Lower leg skin (tissue), 4 donors: Measurements from ENCODE around the gene HOXC9. TPM values are rescaled to one million over a fixed set of nuclear protein-coding genes. Genes with fewer than 3 reads are reported as not detected.

Experiments
- DNase-seq, 2 donors: peaks; one replicate each; pipeline ENCODE4 v3.0.0-alpha.2; 2019; ENCODE audit warnings: low spot score in 2 of 2
- H3K4me3 ChIP-seq: fragments of 200-600 bp; sonication (generic); 2 replicates; pipeline ENCODE4 v1.5.1; 2017; ENCODE audit warnings: mild to moderate bottlenecking, low read depth; ENCODE audit not compliant: poor library complexity, severe bottlenecking
- POLR2A ChIP-seq, 2 donors: fragments of 450-650 bp; IDR thresholded peaks; one replicate each; pipeline ENCODE4 v1.6.1; 2016 to 2017; ENCODE audit warnings: antibody characterized with exemption in 2 of 2, mild to moderate bottlenecking in 1 of 2, moderate library complexity in 1 of 2
- WGBS, 2 donors: methylation state at CpG; one replicate each; pipeline ENCODE4 v1.1.5; 2018; 5-methylcytosine and 5-hydroxymethylcytosine counted together
- intact Hi-C: fragments of 100-400 bp; cut with DNase I; formaldehyde crosslinking; loops from one replicate; pipeline ENCODE4 v1.15.0; 2023; ENCODE audit warnings: low total_unique reads
- total RNA-seq, 4 donors: library from RNA; depleted of rRNA; stranded (reverse); fragments of >200 nt; gene quantifications; one replicate each; pipeline ENCODE4 v1.1.0, GENCODE V29; 2016
- TF ChIP-seq, protein P1 (sequence below), 3 donors: fragments of 450-650 bp; IDR thresholded peaks; one replicate each; pipeline ENCODE4 v1.5.1; 2016; ENCODE audit warnings: antibody characterized with exemption in 3 of 3, mild to moderate bottlenecking in 3 of 3, moderate library complexity in 2 of 3

Gene HOXC9
- total RNA-seq, 4 donors from 2014 or later = 9.6 to 16.8 (median 11.7) TPM

DNA sequence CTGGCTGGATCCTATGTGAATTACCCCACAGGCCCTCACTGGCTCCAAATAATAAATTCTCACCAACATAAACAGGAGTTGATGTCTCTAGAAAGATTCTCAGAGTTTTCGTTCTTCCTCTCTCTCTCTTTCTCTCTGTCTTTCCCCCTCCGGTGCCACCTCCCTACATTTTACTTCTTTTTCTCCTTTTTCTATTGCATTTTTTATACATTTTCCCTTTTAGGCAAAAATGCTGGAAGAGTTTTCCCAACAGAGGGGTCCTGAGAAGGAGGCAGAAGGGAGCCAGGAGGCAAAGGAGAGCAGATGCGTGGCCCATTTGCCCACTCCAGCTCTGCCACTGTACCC is 27.5 kb downstream of the HOXC9 start:
- no peak for DNase-seq
- TF ChIP-seq POLR2A (IDR thresholded peaks at IDR 0.05) = no peak
- TF ChIP-seq, protein P1, sequence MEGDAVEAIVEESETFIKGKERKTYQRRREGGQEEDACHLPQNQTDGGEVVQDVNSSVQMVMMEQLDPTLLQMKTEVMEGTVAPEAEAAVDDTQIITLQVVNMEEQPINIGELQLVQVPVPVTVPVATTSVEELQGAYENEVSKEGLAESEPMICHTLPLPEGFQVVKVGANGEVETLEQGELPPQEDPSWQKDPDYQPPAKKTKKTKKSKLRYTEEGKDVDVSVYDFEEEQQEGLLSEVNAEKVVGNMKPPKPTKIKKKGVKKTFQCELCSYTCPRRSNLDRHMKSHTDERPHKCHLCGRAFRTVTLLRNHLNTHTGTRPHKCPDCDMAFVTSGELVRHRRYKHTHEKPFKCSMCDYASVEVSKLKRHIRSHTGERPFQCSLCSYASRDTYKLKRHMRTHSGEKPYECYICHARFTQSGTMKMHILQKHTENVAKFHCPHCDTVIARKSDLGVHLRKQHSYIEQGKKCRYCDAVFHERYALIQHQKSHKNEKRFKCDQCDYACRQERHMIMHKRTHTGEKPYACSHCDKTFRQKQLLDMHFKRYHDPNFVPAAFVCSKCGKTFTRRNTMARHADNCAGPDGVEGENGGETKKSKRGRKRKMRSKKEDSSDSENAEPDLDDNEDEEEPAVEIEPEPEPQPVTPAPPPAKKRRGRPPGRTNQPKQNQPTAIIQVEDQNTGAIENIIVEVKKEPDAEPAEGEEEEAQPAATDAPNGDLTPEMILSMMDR (IDR thresholded peaks at IDR 0.05) = no peak
- no peak overlapping the region for H3K4me3 ChIP-seq
- intact Hi-C loops = no loop called here
- WGBS, 2 donors = 44 to 63% methylated on average over 3 of the region's 3 CpGs

DNA sequence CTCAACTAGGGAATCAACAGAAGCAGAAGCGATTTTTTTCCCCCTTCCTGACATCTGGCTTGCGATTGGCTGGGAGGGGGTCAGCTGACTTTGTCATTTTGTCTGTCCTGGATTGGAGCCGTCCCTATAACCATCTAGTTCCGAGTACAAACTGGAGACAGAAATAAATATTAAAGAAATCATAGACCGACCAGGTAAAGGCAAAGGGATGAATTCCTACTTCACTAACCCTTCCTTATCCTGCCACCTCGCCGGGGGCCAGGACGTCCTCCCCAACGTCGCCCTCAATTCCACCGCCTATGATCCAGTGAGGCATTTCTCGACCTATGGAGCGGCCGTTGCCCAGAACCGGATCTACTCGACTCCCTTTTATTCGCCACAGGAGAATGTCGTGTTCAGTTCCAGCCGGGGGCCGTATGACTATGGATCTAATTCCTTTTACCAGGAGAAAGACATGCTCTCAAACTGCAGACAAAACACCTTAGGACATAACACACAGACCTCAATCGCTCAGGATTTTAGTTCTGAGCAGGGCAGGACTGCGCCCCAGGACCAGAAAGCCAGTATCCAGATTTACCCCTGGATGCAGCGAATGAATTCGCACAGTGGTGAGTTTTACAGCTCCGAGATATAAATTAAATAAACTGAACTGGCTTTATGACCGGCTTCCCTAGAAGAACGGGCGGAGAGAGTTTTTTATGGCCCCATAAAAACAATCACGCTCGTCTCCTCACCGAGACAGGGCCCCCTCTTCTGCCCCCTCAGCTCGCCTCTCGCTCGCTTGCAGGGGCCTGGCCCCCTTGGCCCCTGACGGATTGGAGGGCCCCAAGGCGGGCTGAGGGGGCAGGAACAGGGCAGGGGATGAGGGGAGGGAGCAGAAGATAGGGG is 28.6 kb downstream of the HOXC9 start, which contains the start of gene HOXC6:
TSS of gene HOXC6 (plus strand) at position 127 of the 888 bp plus-strand sequence. CDS start at position 209, 82 bp downstream.
- WGBS, 2 donors = 8 to 16% methylated on average over 36 of the region's 36 CpGs
- H3K4me3 ChIP-seq = peak within 1 kb of the TSS; percentile 14
- DNase-seq = no peak
- intact Hi-C loops = no loop called here
- TF ChIP-seq, protein P1 (IDR thresholded peaks at IDR 0.05) = no peak
- no peak for TF ChIP-seq POLR2A (IDR thresholded peaks at IDR 0.05)

DNA sequence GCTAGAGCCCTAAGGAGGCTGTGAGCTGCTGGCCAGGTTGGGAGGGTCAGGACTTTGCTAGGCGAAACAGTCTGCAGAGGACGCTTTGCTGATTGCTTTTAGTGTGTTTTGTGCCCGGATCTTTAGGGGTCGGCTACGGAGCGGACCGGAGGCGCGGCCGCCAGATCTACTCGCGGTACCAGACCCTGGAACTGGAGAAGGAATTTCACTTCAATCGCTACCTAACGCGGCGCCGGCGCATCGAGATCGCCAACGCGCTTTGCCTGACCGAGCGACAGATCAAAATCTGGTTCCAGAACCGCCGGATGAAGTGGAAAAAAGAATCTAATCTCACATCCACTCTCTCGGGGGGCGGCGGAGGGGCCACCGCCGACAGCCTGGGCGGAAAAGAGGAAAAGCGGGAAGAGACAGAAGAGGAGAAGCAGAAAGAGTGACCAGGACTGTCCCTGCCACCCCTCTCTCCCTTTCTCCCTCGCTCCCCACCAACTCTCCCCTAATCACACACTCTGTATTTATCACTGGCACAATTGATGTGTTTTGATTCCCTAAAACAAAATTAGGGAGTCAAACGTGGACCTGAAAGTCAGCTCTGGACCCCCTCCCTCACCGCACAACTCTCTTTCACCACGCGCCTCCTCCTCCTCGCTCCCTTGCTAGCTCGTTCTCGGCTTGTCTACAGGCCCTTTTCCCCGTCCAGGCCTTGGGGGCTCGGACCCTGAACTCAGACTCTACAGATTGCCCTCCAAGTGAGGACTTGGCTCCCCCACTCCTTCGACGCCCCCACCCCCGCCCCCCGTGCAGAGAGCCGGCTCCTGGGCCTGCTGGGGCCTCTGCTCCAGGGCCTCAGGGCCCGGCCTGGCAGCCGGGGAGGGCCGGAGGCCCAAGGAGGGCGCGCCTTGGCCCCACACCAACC is 29.8 kb downstream of the HOXC9 start:
- DNase-seq = no peak
- H3K4me3 ChIP-seq = no peak overlapping the region
- intact Hi-C loops = loop anchor here (5.0 kb wide), 1 partner anchor 163 kb away; no protein-coding TSS in a partner anchor
- TF ChIP-seq, protein P1 (IDR thresholded peaks at IDR 0.05) = no peak
- no peak for TF ChIP-seq POLR2A (IDR thresholded peaks at IDR 0.05)
- 38 to 52% methylated on average over 50 to 53 of the region's 53 CpGs for WGBS, 2 donors

DNA sequence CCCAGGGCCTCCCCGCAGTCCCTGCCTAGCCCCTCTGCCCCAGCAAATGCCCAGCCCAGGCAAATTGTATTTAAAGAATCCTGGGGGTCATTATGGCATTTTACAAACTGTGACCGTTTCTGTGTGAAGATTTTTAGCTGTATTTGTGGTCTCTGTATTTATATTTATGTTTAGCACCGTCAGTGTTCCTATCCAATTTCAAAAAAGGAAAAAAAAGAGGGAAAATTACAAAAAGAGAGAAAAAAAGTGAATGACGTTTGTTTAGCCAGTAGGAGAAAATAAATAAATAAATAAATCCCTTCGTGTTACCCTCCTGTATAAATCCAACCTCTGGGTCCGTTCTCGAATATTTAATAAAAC is 30.5 kb downstream of the HOXC9 start:
- no peak for TF ChIP-seq POLR2A (IDR thresholded peaks at IDR 0.05)
- TF ChIP-seq, protein P1 (IDR thresholded peaks at IDR 0.05) = no peak
- WGBS, 2 donors = 55 to 58% methylated on average over 7 of the region's 7 CpGs
- no peak overlapping the region for H3K4me3 ChIP-seq
- DNase-seq = no peak
- intact Hi-C loops = loop anchor here (5.0 kb wide), 1 partner anchor 162 kb away; no protein-coding TSS in a partner anchor

DNA sequence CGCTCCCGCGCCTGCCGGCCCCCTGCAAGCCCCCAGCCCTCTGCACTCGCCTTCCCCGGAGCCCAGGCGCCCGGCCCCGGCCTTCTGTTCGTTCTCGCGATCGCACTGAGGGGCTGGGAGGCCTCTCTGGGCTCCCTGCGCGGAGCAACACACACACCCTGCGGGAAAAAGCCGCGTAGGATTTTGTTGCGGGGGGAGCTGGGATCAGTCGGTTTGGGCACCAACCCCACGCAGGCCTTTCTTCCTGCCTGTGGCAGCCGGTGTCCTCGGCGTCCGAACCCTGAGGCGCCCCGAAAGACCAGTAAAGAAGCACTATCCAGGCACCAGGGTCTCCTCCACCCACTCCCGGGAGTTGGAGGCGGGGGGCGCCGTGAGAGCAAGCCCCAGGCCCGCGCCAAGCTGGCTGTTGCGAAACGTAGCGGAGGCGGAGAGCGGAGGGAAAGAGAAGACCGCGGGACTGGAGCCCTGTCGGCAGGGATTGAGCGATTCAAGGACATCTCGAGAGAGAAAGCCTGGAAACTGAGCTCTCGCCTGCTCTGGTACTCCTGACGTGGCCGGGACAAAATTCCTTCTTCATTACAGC is 31.0 kb downstream of the HOXC9 start:
- no peak overlapping the region for H3K4me3 ChIP-seq
- intact Hi-C loops = loop anchor here (5.0 kb wide), 1 partner anchor 161 kb away; no protein-coding TSS in a partner anchor
- TF ChIP-seq, protein P1 (IDR thresholded peaks at IDR 0.05) = no peak
- no peak for TF ChIP-seq POLR2A (IDR thresholded peaks at IDR 0.05)
- DNase-seq = no peak
- WGBS, 2 donors = 56 to 58% methylated on average over 45 to 46 of the region's 46 CpGs
